22Rv1 (cell line): ENCODE measurements around the gene UXS1.

Source experiments
- H3K27ac ChIP-seq: fragments of 450-650 bp; 2 replicates; pipeline ENCODE4 v1.5.1; 2017
- CTCF ChIP-seq: fragments of 450-650 bp; IDR thresholded peaks from 2 replicates; pipeline ENCODE4 v1.5.1; 2017; ENCODE audit warnings: mild to moderate bottlenecking
- ZFX ChIP-seq: fragments of 450-650 bp; IDR thresholded peaks from 2 replicates; pipeline ENCODE4 v1.6.1; 2017; ENCODE audit warnings: antibody characterized with exemption, borderline replicate concordance

UXS1 gene

GRCh38 chr2:106165561-106165960 lies 28.5 kb downstream of the UXS1 start:
- TF ChIP-seq ZFX = no peak
- TF ChIP-seq CTCF = no peak
- no peak overlapping the region for H3K27ac ChIP-seq

- H3K27ac ChIP-seq = no peak overlapping the region
- no peak for TF ChIP-seq CTCF
- TF ChIP-seq ZFX = no peak
Observed at GRCh38 chr2:106165029-106165428, 29.1 kb downstream of the UXS1 start.

- TF ChIP-seq CTCF (no peak), ZFX (no peak)
- H3K27ac ChIP-seq = no peak overlapping the region
Observed at GRCh38 chr2:106163948-106164545, 30.1 kb downstream of the UXS1 start.

GRCh38 chr2:106161938-106162820 lies 31.9 kb downstream of the UXS1 start:
- no peak overlapping the region for H3K27ac ChIP-seq
- TF ChIP-seq ZFX = no peak
- TF ChIP-seq CTCF = no peak

- no peak overlapping the region for H3K27ac ChIP-seq
- TF ChIP-seq ZFX (no peak), CTCF (no peak)
Observed at GRCh38 chr2:106161341-106161740, 32.8 kb downstream of the UXS1 start.

- no peak overlapping the region for H3K27ac ChIP-seq
- TF ChIP-seq ZFX (no peak), CTCF (no peak)
Observed at GRCh38 chr2:106160786-106161261, 33.3 kb downstream of the UXS1 start.
